ENCODE measurements around the gene SLC1A2. TPM values are rescaled to one million over a fixed set of nuclear protein-coding genes. Genes with fewer than 3 reads are reported as not detected.

Gene SLC1A2
- total RNA-seq, 1 experiment from 2014 or later: 0.50 TPM

- Histone ChIP-seq H3K27me3 (ENCODE audit: insufficient read depth, low read length) (no peaks in the 10 kb centered on the region), H2AK5ac (ENCODE audit: insufficient read length, low read length) (no peak overlapping the region), H2BK12ac (ENCODE audit: insufficient read length, low read depth, low read length) (no peak overlapping the region), H3K23ac (ENCODE audit: insufficient read length, low read depth, low read length) (no peak overlapping the region), H3K9me3 (ENCODE audit: control insufficient read depth, low read depth, low read length) (no peaks in the 10 kb centered on the region), H2AFZ (ENCODE audit: low read length) (no peak overlapping the region), H2BK120ac (ENCODE audit: low read depth, low read length, poor library complexity, severe bottlenecking) (no peak overlapping the region), H3K79me1 (ENCODE audit: insufficient read depth, low read depth, low read length, poor library complexity, severe bottlenecking) (no peaks in the 10 kb centered on the region), H2BK5ac (ENCODE audit: insufficient read length, low read length) (no peak overlapping the region), H3K4me2 (ENCODE audit: insufficient read depth, insufficient read length, low read length) (no peak overlapping the region), H2BK20ac (ENCODE audit: low read depth, low read length, poor library complexity, severe bottlenecking) (no peak overlapping the region), H3K27ac (ENCODE audit: insufficient read length, low read depth, low read length) (no peak overlapping the region), H4K8ac (replicated peaks; ENCODE audit: insufficient read length, low read depth, low read length) (no peak overlapping the region), H4K91ac (ENCODE audit: insufficient read length, low read depth, low read length) (no peak overlapping the region), H3K9ac (ENCODE audit: extremely low read depth, insufficient read length, low read length) (no peak overlapping the region), H3K23me2 (ENCODE audit: insufficient read length, low read depth, low read length, poor library complexity, severe bottlenecking) (no peaks in the 10 kb centered on the region), H3K56ac (ENCODE audit: insufficient read length, low read depth, low read length) (no peak overlapping the region), H3K4ac (ENCODE audit: low read depth, low read length) (no peak overlapping the region), H4K5ac (ENCODE audit: insufficient read length, low read depth, low read length) (no peak overlapping the region), H3K14ac (ENCODE audit: insufficient read depth, low read length) (no peak overlapping the region), H4K20me1 (ENCODE audit: control insufficient read depth, insufficient read depth, insufficient read length) (no peaks in the 10 kb centered on the region), H3K4me1 (ENCODE audit: insufficient read depth, low read length) (peaks cover 11% of the 10 kb centered on the region; the same call in 1 of the 2 replicates), H2BK15ac (ENCODE audit: low read depth, low read length) (no peak overlapping the region), H3K18ac (ENCODE audit: insufficient read length, low read depth, low read length) (peak overlapping the region; percentile 2), H3T11ph (ENCODE audit: low read length) (no peak overlapping the region), H3K79me2 (ENCODE audit: insufficient read depth, low read length) (no peaks in the 10 kb centered on the region)
- no peak overlapping the region for H3K4me3 Mint-ChIP-seq
- no peaks in the 10 kb centered on the region for H3K27me3 Mint-ChIP-seq (ENCODE audit: low read depth)
- TF ChIP-seq CTCF (conservative IDR thresholded peaks at IDR 0.05): no peak
- H3K4me1 Mint-ChIP-seq: peaks cover 28 to 36% of the 10 kb centered on the region in 2 experiments
- no CpG with 5 or more reads among the region's 1 CpG for WGBS (ENCODE audit: extremely low coverage, insufficient read length, low lambda C conversion rate)
- H3K36me3 Mint-ChIP-seq (ENCODE audit: insufficient read depth in 1 of 3, low read depth in 3 of 3): no peaks in the 10 kb centered on the region; a peak in 2 of 7 replicates
- peak overlapping the region; percentile 56 to 84 (median 59); a peak in 2 of 7 replicates for H3K27ac Mint-ChIP-seq
- peaks cover 3 to 4% of the 10 kb centered on the region in 2 experiments; a peak in 3 of 5 replicates for H3K9me3 Mint-ChIP-seq
- peak; percentile 66 for DNase-seq
Observed at GRCh38 chr11:35214792-35215193, 204.6 kb downstream of the SLC1A2 start.

Measured in H9 (cell line).